GM19395 (cell line): Measurements from ENCODE around the gene RND2.

ENCODE experiments used
- ATAC-seq: cut with Tn5 transposase; IDR thresholded peaks from one replicate; pipeline ENCODE4 v1.9.1; 2021; ENCODE audit warnings: mild to moderate bottlenecking, moderate library complexity; ENCODE audit not compliant: unreplicated experiment

The RND2 gene

DNA sequence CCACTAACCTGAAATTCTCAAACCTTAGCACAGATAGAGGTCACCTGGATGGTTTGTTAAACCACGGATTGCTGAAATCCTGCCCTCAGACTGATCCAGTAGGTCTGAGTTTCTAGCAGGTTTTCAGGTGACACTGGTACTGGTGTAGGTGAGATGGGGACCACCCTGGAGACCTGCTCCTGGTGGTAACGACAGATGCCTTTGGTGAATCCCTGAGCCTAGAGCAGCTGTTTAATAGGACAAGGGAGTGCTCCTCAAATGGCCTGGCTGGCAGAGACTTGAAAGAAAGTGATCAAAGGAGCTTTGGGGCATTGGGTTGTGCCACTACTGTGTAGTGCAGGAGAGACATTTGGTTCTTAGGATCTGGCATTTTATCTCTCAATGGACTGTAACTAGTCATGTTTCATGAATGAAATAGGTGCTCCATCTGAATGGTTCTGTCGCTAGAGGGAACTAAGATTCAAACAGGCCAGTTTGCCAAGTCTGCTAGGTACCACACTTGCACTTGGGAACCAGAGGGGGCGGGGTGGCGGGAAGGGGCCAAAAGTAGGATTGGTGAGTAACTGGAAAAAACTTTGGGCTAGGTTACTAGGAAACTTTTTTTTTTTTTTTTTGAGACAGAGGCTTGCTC lies 21.4 kb upstream of the RND2 start:
- no peak for ATAC-seq

DNA sequence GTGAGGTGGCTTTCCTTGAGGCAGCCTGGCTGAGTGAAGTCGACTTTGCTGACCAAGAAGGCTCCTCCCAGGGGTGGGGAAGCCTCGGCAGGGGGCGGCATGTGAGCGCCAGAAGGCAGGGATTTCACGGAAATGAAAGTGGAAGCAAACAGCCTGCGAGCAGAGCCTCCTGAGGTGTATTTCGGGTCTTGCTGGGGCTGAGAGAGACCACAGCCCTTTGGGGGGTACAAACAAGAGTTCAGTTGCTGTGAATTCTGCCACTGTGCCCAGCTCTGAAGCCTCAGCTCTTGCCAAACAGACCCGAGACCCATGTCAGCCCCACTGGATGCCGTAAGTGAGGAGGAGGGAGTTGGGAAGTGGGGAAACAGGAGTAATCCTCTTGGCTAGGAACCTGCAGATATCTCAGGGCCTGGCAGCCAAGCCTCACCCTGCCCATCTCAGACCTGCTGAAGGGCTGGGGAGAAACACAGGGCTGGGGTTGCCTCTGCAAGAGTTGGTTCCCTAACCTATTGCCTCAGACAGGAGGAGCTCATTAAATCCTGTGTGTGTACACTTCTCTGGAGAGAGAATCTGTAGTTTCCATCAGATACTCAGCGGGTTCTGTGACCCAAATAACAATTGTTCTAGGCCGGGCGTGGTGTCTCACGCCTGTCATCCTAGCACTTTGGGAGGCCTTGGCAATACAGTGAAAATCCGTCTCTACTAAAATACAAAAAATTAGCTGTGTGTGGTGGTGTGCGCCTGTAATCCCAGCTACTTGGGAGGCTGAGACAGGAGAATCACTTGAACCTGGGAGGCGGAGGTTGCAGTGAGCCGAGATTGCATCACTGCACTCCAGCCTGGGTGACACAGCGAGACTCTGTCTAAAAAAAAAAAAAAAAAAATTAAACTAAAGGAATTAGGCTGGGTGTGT lies 18.1 kb upstream of the RND2 start, which contains the start of gene IFI35:
Gene IFI35, plus strand, starts transcription at position 146 of the 913 bp plus-strand sequence. Its CDS starts 164 bp downstream, at position 310.
- ATAC-seq: peak; percentile 86

GRCh38 chr17:43010667-43011308 lies 14.2 kb upstream of the RND2 start:
- no peak for ATAC-seq

DNA sequence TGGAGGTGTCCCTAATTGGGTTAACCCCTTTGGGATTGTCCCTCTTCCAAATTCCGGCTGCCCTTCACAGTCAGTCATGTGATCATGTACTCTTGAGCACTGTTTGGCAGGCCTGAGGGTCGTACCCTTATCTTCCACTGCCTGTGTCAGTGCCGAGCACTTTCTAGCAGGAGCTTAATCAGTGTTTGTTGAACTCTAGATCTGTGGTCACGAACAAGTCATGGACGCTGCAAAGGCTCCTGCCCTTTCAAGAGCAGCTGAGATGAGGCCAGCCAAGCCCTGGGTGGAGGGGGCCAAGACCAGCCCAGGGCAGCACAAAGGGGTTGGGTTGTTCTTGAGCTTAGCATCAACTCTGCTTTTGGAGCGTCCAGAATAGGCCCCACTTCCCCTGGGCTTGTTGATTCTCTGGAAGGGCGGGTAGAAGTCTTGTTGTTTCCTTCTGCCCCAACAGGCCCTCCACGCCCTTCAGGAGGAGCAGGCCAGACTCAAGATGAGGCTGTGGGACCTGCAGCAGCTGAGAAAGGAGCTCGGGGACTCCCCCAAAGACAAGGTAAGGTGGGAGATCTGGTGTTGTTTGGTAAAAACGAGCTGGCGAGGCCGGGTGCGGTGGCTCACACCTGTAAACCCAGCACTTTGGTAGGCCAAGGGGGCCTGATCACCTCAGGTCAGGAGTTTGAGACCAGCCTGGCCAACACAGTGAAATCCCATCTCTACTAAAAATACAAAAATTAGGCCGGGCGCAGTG lies 13.1 kb upstream of the RND2 start:
- no peak for ATAC-seq

DNA sequence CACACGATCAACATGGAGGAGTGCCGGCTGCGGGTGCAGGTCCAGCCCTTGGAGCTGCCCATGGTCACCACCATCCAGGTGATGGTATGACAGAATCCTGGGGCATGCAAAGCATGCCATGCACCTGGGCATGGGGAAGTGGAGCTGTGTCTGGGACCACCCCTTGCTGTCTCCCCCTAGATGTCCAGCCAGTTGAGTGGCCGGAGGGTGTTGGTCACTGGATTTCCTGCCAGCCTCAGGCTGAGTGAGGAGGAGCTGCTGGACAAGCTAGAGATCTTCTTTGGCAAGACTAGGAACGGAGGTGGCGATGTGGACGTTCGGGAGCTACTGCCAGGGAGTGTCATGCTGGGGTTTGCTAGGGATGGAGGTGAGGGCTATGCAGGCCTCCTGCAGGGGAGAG lies 11.7 kb upstream of the RND2 start:
- no peak for ATAC-seq

- ATAC-seq: no peak
These were observed 10.9 kb upstream of the RND2 start for GRCh38 chr17:43014020-43014648.

DNA sequence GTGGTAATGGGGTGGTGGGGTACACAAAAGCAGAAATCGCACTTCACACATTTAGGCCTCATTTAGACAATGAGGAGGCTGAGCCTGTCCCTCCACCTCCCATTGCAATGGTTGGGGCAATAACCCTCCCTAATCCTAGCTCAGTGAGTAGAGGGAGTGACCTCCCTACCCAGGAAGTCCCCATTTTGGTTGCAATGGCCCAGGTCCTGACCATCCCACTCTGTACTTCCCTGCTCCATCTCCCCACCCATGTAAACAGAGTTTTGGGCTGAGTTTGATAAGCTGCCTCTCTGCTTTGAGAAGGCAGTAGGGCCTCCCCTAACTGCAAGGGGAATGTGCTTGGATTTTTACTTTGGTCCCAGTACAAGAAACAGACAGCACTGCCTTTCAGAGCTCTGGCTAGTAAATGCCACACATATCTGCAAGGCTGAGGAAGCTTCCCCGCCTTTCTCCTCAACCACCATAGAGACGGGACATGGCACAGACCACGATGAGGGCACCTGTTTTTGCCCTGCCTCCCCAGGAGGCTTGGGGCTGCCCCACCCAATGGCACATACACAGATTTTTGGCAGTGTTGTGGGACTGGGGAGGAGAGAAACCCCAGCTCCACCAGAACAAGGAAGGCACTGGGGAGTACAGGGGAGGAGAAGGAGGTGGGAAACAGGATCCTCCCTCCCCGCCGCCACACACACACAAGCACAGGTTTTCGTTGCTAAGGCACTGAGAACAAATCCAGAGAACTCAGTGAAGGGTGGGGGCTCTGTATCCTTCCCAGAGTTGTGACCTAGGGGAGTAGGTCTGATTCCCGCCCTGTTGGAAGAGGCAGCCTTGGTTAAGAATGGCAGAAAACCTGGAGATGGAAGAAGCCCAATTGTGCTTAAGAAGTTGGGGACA lies 10.1 kb upstream of the RND2 start:
- ATAC-seq: no peak

GRCh38 chr17:43015579-43015978 lies 9.5 kb upstream of the RND2 start:
- ATAC-seq: no peak

DNA sequence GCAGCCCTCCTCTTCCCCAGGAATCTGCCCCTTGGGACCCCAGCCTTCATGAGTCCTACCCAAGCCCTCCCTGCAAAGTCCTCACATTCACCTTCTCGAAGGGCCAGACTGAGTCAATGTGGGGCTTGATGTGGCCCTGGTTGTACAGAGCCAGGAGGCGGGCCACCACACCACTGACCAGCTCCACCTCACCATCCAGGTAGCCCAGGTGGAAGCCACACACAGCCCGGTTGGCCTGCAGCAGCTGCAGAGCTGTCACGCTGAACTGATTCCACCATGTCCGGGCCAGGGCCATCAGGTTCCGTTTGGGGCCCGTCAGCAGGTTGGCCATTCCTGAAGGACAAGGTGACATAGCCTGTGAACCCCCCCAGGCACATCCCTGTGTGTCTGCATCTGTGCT lies 8.8 kb upstream of the RND2 start:
- no peak for ATAC-seq

- ATAC-seq: no peak
These were observed 6.8 kb upstream of the RND2 start for GRCh38 chr17:43018008-43018853.

DNA sequence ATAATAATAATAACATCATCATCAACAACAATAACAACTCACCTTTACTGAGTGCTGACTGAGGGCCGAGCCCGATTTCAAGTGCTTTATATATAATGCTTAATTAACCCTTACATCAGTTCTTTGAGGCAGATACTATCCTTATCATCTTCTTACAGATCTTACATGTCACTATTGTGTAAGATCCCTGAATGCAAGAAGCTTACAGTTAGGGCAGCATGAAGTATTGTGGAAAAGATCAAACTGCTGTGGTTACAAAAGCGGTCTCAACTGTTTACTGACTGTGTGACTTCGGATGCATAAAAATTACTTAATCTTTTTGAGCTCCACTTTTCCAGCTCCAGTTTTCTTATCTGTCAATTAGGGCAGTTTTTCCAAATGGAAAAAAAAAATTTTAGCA lies 6.1 kb upstream of the RND2 start:
- no peak for ATAC-seq

DNA sequence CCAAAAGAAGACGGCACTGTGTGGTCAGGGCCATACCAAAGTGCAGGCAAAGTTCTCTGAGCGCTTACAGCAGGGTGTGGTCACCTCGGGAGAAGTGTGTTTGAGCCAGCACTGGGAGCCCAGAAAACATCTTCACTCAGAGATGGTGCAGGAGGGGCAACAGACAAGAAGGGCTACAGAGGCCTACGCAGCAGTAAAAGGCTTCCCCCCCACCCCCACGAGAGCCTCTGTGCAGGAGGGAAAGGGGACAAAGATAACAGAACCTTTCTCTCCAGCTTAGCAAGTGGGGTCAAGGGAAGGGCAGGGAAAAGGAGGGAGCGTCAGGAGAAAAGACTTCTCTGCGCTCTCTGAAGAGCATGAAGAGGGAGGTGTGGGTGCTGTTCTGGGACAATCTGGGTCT lies 5.6 kb upstream of the RND2 start:
- ATAC-seq: no peak

GRCh38 chr17:43020030-43020621 lies 4.9 kb upstream of the RND2 start:
- ATAC-seq: no peak

DNA sequence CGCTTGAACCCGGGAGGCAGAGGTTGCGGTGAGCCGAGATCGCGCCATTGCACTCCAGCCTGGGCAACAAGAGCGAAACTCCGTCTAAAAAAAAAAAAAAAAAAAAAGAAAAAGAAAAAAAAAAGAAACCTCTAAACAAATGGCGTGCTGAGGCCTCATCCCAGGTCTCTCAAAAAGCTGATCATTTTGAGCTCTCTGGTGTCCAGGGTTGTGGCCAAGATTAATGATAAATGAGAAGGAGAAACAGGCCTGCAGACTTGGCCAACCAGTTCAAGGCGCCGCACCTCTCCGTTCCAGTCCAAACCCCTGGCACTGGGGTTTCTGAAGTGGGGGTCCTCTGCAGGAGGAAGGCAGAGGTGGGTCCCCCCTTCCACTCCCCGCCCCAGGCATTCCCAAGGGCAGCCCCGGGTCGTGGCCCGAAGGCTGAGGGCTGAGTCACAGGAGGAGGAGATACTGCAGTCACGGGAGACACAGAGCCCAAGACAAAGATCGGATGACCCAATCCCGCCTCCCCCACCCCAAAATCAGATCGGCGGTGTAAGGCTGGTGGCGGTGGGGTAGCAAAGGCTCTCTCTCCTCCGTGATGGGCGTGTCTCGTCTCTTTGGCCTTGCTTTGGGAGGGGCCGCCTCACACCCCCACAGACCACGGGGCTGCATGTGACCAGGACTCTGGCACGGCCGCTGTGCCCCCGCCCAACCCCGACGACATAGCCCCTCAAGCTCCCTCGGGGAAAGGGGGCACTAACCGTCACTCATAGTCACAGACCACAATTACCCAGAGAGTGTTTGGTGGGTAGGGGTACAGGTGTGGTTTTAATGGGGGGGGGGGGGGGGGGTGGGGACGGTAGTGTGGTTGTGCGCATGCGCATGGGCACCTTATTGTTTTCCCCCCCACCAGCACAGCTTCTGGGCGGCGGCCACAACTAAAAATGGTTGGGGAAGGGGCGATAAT lies 4.0 kb upstream of the RND2 start:
- ATAC-seq: no peak

DNA sequence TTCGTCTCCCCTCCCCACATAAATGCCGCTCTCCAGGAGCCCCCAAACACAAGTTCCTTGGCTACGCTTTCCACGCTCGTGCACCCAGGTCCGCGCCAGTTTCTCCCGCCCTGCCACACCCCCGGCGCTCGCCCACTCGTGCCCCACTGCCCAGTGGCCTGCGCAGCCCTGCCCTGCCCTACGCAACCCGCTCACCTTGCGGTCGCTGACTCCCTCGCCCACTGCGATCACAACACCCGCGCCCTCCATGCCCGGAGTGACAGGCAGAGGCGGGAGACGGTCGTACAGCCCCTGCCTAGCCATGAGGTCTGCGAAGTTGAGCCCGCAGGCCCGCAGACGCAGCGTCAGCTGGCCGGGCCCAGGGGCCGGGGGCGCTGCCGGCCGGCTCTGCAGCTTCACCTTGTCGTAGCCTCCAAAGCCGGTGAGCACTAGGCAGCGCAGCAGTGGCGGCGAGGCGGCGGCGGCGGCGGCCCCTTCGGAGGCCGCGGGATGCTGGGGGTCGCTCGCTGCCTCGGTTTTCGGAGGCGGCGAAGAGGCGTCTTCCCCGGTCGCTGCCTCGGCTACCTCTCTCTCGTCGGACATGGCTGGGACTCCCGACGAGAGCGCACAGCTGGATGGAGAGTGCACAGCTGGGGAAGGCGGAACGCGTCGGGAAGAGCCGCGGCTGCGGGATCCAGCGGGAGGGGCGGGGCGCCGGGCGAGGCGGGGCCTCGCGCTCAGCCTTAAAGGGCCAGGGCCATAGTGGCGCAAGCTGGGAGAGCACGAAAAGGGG lies 3.1 kb upstream of the RND2 start, which contains the start of gene VAT1:
Gene VAT1, minus strand, starts transcription at position 645 of the 772 bp plus-strand sequence. Its CDS starts 63 bp downstream, at position 582.
- no peak for ATAC-seq

DNA sequence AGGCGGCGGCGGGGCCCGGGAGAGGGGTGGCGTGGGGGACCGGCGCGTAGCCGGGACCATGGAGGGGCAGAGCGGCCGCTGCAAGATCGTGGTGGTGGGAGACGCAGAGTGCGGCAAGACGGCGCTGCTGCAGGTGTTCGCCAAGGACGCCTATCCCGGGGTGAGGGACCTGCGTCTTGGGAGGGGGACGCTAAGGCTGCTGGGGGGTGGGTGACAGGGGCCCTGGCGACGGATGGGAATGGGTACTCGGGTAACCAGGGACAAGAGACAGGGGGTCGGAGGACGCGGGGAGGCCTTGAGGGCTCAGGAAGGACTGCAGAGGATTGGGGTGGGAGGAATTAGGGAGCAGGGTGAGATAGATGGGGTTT lies 243 bp downstream of the RND2 start:
- ATAC-seq: no peak
